Thyroid gland (tissue), 4 donors: ENCODE data around the gene MEI1. TPM values are rescaled to one million over a fixed set of nuclear protein-coding genes. Genes with fewer than 3 reads are reported as not detected.

ENCODE experiments used
- DNase-seq, 2 donors: peaks; one replicate each; pipeline ENCODE4 v3.0.0-alpha.2; 2019
- H3K27ac ChIP-seq, 3 donors: fragments of 200-600 bp; sonication (generic); 1 replicate in 2 of 3; 2 replicates in 1 of 3; pipeline ENCODE4 v1.5.1; 2016 to 2019; ENCODE audit warnings: mild to moderate bottlenecking in 1 of 3, moderate library complexity in 1 of 3
- H3K27me3 ChIP-seq: fragments of 200-600 bp; sonication (generic); one replicate; pipeline ENCODE4 v1.5.1; 2019
- H3K36me3 ChIP-seq, 2 donors: fragments of 200-600 bp; sonication (generic); one replicate each; pipeline ENCODE4 v1.5.1; 2016 to 2019
- H3K4me1 ChIP-seq, 2 donors: fragments of 200-600 bp; sonication (generic); one replicate each; pipeline ENCODE4 v1.5.1; 2017 to 2019
- H3K4me3 ChIP-seq, 3 donors: fragments of 200-600 bp; sonication (generic); replicated peaks in 1 of 3; 1 replicate in 2 of 3; 2 replicates in 1 of 3; pipeline ENCODE4 v1.5.1; 2016; ENCODE audit warnings: mild to moderate bottlenecking in 1 of 3
- H3K9me3 ChIP-seq: fragments of 200-600 bp; sonication (generic); one replicate; pipeline ENCODE4 v1.5.1; 2017
- CTCF ChIP-seq, 6 experiments: fragments of 200-600 bp in 3 of 6; fragments of 450-650 bp in 3 of 6; sonication (generic) in 3 of 6; IDR thresholded peaks; one replicate each; pipeline ENCODE4 v1.5.1; 2016 to 2019; ENCODE audit warnings: antibody characterized with exemption in 6 of 6, mild to moderate bottlenecking in 2 of 6, inconsistent platforms in 1 of 6, moderate library complexity in 1 of 6
- POLR2A ChIP-seq, 2 donors: fragments of 450-650 bp; IDR thresholded peaks; one replicate each; pipeline ENCODE4 v1.6.1; 2017; ENCODE audit warnings: antibody characterized with exemption in 2 of 2, mild to moderate bottlenecking in 2 of 2, moderate library complexity in 1 of 2
- WGBS, 2 donors: methylation state at CpG; one replicate each; pipeline ENCODE4 v1.1.5; 2017; 5-methylcytosine and 5-hydroxymethylcytosine counted together
- intact Hi-C: fragments of 100-400 bp; cut with DNase I; formaldehyde crosslinking; loops from one replicate; pipeline ENCODE4 v1.15.1; 2023
- total RNA-seq, 4 donors: library from RNA; depleted of rRNA; stranded (reverse); fragments of >200 nt; gene quantifications; one replicate each; pipeline ENCODE4 v1.2.3, GENCODE V29; 2016

Gene MEI1
- total RNA-seq, 4 donors from 2014 or later, result 0.25 to 5.2 (median 1.4) TPM

- Histone ChIP-seq H3K36me3 (no peaks in the 10 kb centered on the region), H3K27ac (no peak overlapping the region), H3K4me3 (no peak overlapping the region), H3K27me3 (no peaks in the 10 kb centered on the region), H3K4me1 (no peaks in the 10 kb centered on the region), H3K9me3 (no peaks in the 10 kb centered on the region)
- DNase-seq, result no peak
- TF ChIP-seq POLR2A (IDR thresholded peaks at IDR 0.05), result no peak
- TF ChIP-seq CTCF (IDR thresholded peaks at IDR 0.05), result no peak
- intact Hi-C loops, result no loop called here
Measured at GRCh38 chr22:41772645-41773044, 73.3 kb downstream of the MEI1 start.

DNA sequence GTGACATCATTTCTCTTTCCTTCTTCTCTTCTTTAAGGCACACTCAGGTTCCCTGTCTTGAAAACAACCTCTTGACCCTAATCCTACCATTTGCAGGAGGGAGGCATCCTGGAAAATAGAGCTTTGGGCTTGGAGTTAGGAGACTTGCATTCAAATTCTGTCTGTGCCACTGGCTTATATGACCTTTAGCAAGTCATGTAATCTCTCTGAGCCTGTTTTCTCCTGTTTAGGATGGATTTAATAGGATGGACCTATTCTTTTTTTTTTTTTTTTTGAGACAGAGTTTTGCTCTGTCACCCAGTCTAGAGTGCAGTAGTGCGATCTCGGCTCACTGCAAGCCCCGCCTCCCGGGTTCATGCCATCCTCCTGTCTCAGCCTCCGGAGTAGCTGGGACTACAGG, 76.0 kb downstream of the MEI1 start:
- intact Hi-C loops, result no loop called here
- TF ChIP-seq POLR2A (IDR thresholded peaks at IDR 0.05) (no peak), CTCF (IDR thresholded peaks at IDR 0.05) (no peak)
- 85 to 91% methylated on average over 5 of the region's 5 CpGs for WGBS, 2 donors
- Histone ChIP-seq H3K36me3 (no peaks in the 10 kb centered on the region), H3K4me1 (no peaks in the 10 kb centered on the region), H3K4me3 (no peak overlapping the region), H3K9me3 (no peaks in the 10 kb centered on the region), H3K27me3 (no peaks in the 10 kb centered on the region), H3K27ac (no peak overlapping the region)
- no peak for DNase-seq

- intact Hi-C loops, result no loop called here
- no peak for DNase-seq
Measured at GRCh38 chr22:41775976-41776375, 76.7 kb downstream of the MEI1 start.

GRCh38 chr22:41776381-41776780, 77.1 kb downstream of the MEI1 start:
- Histone ChIP-seq H3K27me3 (no peaks in the 10 kb centered on the region), H3K4me3 (no peak overlapping the region), H3K4me1 (no peaks in the 10 kb centered on the region), H3K27ac (no peak overlapping the region), H3K36me3 (no peaks in the 10 kb centered on the region), H3K9me3 (no peaks in the 10 kb centered on the region)
- no peak for DNase-seq
- TF ChIP-seq CTCF (IDR thresholded peaks at IDR 0.05) (no peak), POLR2A (IDR thresholded peaks at IDR 0.05) (no peak)
- 82 to 100% methylated on average over 3 of the region's 3 CpGs for WGBS, 2 donors
- intact Hi-C loops, result no loop called here

More at GRCh38 chr22:41775976-41776375, 76.7 kb downstream of the MEI1 start:
- H3K27me3 ChIP-seq, result no peaks in the 10 kb centered on the region
- H3K4me1 ChIP-seq, result no peaks in the 10 kb centered on the region
- no peak overlapping the region for H3K4me3 ChIP-seq
- no peak for TF ChIP-seq CTCF (IDR thresholded peaks at IDR 0.05)
- no peak for TF ChIP-seq POLR2A (IDR thresholded peaks at IDR 0.05)
- no peaks in the 10 kb centered on the region for H3K36me3 ChIP-seq
- 39 to 42% methylated on average over 4 of the region's 4 CpGs for WGBS, 2 donors
- no peaks in the 10 kb centered on the region for H3K9me3 ChIP-seq
- H3K27ac ChIP-seq, result no peak overlapping the region

- TF ChIP-seq POLR2A (IDR thresholded peaks at IDR 0.05) (no peak), CTCF (IDR thresholded peaks at IDR 0.05) (no peak)
- H3K27me3 ChIP-seq, result no peaks in the 10 kb centered on the region
- WGBS, 2 donors, result 86 to 89% methylated on average over 2 of the region's 2 CpGs
- DNase-seq, result no peak
- H3K4me1 ChIP-seq, result no peaks in the 10 kb centered on the region
- no peaks in the 10 kb centered on the region for H3K9me3 ChIP-seq
- intact Hi-C loops, result no loop called here
- no peak overlapping the region for H3K4me3 ChIP-seq
- H3K27ac ChIP-seq, result no peak overlapping the region
- no peaks in the 10 kb centered on the region for H3K36me3 ChIP-seq
Measured at GRCh38 chr22:41777749-41778425, 78.6 kb downstream of the MEI1 start.
